Raji (cell line): ENCODE data around the gene SLC6A13.

Source experiments
- POLR2A ChIP-seq: IDR thresholded peaks from 2 replicates; pipeline ENCODE4 v1.6.1; 2011; ENCODE audit warnings: low read depth, low read length, control low read depth; ENCODE audit not compliant: insufficient read depth

SLC6A13 gene

DNA sequence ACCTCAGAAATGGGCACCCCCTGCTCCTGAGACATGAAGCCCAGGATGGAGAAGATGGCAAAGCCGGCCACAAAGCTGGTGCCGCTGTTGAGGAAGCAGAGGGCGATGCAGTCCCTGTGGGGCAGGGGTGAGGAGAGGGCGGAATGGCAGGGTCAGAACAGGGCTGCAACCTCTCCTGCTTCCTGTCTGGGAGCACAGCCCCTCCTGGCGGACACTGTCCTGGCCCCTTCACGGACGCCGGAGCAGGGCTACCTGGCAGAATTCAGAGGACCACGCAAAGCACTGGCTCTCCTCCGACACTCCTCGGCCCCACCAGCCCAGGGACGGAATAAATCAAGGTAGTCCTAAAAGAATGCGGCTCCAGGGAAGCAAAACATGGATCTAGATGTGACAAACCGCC is 36.2 kb downstream of the SLC6A13 start:
- TF ChIP-seq POLR2A: no peak

DNA sequence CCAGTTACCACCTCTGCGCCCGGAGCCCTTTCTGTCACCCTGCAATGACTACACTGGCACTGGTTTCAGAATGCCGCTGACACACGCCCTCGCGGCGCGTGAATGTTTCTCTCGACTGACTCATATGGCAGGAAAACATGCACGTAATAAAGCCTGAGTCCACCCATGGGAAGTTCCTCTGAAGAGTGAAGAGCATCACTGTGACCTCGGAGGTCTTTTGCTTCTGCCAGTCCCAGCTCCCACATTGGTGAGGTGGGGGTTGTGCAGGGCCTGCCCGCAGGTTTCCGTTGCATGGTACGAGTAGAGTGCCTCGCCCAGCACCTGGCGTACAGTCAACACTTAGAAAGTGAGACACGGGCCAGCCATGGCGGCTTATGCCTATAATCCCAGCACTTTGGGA is 37.6 kb downstream of the SLC6A13 start:
- no peak for TF ChIP-seq POLR2A

GRCh38 chr12:224330-224729 is 38.3 kb downstream of the SLC6A13 start:
- no peak for TF ChIP-seq POLR2A

- TF ChIP-seq POLR2A: no peak
Observed at GRCh38 chr12:223841-224240, 38.8 kb downstream of the SLC6A13 start.

GRCh38 chr12:221736-222135 is 40.9 kb downstream of the SLC6A13 start:
- TF ChIP-seq POLR2A: no peak

DNA sequence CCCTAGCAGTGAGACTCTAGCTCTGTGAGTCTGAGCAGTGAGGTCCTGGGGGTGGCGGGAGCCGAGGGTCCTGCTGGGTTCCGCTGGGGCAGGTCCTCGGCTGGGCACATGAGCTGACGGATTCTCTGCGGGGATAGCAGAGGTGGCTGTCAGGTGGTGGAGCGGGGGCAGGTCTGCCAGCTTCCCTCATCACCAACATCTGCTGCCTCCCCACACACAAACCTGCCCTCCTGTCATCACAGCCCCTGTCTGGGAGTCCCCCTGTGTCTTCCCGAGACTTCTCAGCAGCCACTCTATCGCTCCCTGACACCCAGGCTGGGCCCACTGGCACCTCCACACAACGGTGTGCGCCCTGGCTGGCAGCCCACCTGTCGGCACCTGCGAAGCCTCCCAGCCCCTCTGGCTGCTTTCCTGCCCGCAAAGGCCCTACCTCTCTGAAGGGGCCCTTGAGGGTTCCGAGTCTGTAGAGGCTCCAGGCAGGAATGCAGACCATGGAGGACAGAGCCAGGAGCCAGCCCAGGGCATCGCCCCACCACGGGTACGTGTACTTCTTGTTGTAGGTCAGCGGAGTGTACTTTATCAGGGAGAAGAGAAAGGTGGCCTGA is 41.6 kb downstream of the SLC6A13 start:
- TF ChIP-seq POLR2A: no peak

DNA sequence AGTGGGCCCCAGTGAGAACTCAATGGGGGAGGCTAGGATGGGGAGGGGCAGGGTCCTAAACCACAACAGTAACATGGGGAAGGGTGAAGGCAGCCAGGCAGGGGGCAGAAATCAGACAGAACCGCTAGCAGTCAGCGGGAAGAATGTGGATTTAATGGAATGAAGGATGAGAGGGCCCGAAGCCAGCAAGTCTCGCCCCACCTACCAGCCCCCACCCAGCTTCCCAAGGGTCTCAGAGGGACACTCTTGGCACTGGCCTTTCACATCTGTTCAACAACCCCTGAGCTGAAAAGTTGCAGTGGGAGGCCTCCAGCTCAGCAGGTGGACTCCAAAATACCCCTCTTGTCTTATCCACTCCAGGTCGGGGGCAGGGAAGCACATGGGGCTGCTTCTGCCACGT is 42.1 kb downstream of the SLC6A13 start:
- TF ChIP-seq POLR2A: no peak

DNA sequence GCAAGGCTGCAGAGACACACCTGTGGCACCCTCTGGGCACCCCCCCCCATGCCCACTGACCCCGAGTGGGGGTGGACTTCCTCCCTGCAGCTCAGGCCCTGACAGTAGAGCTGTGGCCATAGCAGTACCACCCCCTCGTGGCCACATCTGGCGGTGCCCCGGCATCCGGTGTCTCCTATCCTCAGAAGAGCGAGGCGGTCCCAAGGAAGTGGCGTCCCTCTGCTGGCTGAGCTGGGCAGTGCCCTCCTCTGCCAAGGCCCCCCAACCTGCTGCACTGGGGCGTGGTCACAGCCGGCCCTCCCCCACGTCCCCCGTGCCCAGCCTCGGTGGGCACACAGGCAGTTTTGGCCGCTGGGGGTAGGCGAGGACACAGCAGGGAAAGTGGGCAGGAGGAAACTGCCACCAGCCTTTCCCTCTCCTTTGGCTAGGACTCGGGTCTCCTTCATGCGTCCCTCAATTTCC is 42.7 kb downstream of the SLC6A13 start:
- no peak for TF ChIP-seq POLR2A

DNA sequence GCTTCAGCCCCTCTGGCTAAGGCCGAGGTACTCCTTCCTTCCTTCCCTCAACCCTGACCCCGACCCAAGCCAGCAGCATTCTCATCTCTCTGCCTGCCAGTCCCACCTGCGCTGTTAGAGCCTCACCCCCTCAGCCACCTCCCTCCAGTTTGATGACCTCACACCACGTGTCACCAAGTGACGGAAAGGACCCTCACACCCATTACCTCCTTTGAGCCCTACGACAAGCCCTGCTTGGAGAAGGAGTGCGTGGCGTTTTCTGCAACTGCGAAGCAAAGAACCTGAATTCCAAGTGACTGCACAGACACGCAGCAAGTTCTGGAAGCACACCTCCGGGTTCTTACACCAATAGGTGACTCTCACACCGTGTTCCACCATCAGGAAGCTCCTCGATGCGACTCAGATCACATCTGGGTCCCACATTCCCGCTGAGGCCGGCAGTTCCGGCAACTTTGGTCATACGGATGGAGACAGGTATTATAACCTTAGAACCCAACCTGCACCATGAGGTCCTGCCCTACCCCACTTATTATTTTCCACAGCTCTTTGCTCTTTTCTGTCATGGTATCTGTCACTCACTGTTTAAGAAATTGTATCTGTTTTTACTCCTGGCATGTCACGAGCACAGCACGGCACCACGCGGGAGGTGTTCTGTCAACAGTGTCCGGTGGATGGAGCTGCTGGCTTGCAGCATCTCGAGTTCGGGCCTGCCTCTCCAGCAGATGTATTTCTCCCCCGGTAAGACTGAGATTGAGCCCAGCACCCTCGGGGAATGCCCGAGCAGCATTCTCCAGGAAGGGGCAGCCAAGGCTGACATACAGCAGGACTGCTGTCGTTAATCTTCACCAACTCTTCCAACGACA is 43.7 kb downstream of the SLC6A13 start:
- no peak for TF ChIP-seq POLR2A

DNA sequence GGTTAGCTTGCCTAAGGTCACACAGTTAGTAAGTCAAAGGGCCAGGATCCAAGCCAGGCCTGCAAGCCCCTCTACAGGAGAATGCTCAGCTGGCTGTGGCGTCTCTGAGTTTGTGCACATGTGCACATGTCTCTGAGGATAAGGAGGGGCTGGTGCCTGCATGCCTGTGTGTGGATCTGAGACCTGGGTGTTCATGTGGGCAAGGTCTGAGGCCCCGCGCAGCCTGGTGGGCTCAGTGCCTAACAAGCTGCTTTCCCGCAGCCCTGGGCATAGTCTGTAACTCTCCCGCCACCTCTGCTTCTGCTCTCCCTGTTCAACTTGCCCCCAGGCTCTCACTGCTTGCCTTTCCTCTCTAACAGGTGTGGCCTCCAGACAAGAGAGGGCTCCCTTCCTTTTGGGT is 44.4 kb downstream of the SLC6A13 start:
- TF ChIP-seq POLR2A: no peak

DNA sequence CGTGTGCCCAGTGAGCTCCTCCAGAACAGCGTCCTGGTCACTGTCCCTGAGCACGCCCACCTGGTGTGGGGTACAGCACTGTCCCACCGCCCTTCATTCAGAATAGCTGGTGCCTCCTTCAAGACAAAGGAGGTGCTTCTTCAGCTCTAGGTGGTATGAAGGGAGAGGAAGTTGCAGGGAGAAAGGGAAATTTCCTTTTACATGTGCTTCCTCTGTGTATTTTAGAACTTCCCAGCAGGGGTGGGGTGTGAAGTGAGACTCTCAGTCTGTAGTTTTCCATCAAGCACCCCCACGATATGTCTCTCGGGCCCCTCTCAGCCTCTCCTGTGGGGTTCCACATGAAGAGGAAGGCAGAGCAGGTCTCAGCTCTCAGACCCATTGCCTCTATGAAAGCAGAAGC is 47.5 kb downstream of the SLC6A13 start:
- TF ChIP-seq POLR2A: no peak

DNA sequence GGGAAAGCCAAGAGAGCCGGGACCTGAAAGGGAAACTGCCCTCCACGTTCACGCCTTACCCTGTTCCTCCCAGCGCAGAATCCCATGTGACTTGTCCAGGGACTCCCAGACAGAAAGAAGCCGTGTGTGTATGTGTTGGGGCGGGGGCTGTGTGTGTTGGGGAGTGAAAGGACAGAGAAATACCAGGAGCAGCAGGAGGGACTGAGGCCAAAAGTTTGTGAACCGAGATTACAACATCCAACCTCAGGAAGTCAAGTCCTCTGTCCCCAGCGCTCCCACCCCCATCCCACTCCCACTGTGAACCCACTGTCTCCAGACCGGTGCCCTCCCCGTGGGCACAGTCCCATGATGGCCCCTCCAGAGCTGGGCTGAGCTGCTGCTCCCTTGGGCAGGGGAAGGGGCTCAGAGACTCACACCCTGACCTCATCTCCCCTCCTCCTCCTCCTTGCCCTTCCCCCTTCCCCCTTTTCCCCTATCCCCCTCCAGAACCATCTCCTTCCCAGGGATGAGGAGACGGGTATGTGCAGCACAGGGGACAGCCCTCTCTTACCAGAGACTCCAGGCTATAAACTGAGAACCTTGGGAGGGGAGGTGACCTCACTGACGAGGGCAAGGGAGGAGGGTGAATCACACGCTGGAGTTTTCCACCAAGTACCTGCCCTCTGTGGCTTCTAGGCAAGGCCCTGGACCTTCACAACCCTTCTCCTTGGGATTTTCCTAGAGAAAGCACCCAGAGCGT is 48.5 kb downstream of the SLC6A13 start, which contains the start of gene SLC6A12:
Gene SLC6A12 (minus strand): TSS at position 155 of the 739 bp plus-strand sequence. CDS start 4,171 bp downstream, outside the sequence.
- TF ChIP-seq POLR2A: no peak

DNA sequence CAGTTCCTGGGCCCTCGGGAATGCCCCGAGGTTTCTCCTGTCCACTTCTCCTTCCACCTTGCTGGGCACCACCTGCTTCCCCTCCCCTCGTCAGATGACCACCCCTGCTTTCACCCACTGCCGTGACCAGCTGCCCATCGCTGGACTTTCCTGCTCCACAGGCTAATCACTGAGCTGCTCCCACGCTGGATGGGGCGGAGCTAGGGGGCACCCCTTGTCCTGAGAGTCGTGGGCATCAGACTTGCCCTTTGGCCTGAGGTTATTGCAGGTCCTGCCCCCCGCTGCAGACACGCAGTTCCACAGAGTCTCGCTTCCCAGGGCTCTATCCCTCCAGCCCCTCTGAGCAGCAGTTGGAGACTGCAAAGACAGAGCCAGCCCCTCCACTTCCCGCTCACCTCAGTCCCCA is 49.1 kb downstream of the SLC6A13 start:
- no peak for TF ChIP-seq POLR2A

- no peak for TF ChIP-seq POLR2A
Observed at GRCh38 chr12:212715-213526, 49.7 kb downstream of the SLC6A13 start.

DNA sequence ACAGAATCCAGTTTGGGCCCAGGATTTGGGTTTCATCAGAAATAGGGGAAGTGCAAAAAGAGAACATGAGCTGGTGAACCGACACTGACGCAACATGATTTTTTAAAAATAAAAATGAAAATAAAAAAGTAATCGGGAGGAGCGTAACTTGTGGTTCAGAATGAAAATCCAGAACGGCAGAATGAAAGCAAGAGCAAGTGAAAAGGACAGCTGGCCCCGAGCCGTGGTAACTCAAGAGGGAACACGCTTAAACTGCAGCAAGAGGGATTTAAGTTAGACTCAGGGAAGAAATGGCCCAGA is 50.3 kb downstream of the SLC6A13 start:
- TF ChIP-seq POLR2A: no peak
